Lung (tissue), 16 donors: ENCODE measurements around the gene ARMCX4. TPM values are rescaled to one million over a fixed set of nuclear protein-coding genes. Genes with fewer than 3 reads are reported as not detected.
A peak's percentile ranks its signal among the peaks of the same experiment; 100 is the strongest.

Experiments
- ATAC-seq: fragments of 200-7000 bp; cut with Tn5 transposase; one replicate; pipeline ENCODE4 v1.9.1; 2020; ENCODE audit warnings: moderate number of reproducible peaks; ENCODE audit not compliant: insufficient read depth, low FRiP score
- DNase-seq, 3 donors: peaks; one replicate each; pipeline ENCODE4 v3.0.0-alpha.2; 2013 to 2017
- H3K27ac ChIP-seq, 2 donors: one replicate each; pipeline ENCODE4 v1.5.1; 2013; ENCODE audit warnings: mild to moderate bottlenecking in 2 of 2, moderate library complexity in 2 of 2, control low read depth in 1 of 2, inconsistent platforms in 1 of 2, low read depth in 1 of 2, low read length in 1 of 2
- H3K27me3 ChIP-seq, 3 donors: one replicate each; pipeline ENCODE4 v1.5.1; 2013; ENCODE audit warnings: low read length in 2 of 3; ENCODE audit not compliant: control insufficient read depth in 3 of 3, insufficient read depth in 3 of 3
- H3K36me3 ChIP-seq, 4 donors: one replicate each; pipeline ENCODE4 v1.5.1; 2013; ENCODE audit warnings: low read length in 4 of 4, mild to moderate bottlenecking in 1 of 4, moderate library complexity in 1 of 4; ENCODE audit not compliant: control insufficient read depth in 4 of 4, insufficient read depth in 4 of 4
- H3K4me1 ChIP-seq, 5 donors: one replicate each; pipeline ENCODE4 v1.5.1; 2013; ENCODE audit warnings: low read length in 5 of 5, mild to moderate bottlenecking in 2 of 5, moderate library complexity in 1 of 5; ENCODE audit not compliant: control insufficient read depth in 5 of 5, insufficient read depth in 5 of 5
- H3K4me3 ChIP-seq: one replicate; pipeline ENCODE4 v1.5.1; 2013; ENCODE audit warnings: mild to moderate bottlenecking, control low read depth, moderate library complexity
- H3K9ac ChIP-seq, 2 donors: one replicate each; pipeline ENCODE4 v1.5.1; 2013; ENCODE audit warnings: low read length in 2 of 2, control low read depth in 1 of 2; ENCODE audit not compliant: insufficient read depth in 1 of 2
- H3K9me3 ChIP-seq, 4 donors: one replicate each; pipeline ENCODE4 v1.5.1; 2013; ENCODE audit warnings: low read length in 3 of 4, mild to moderate bottlenecking in 1 of 4, moderate library complexity in 1 of 4; ENCODE audit not compliant: control insufficient read depth in 4 of 4, insufficient read depth in 3 of 4
- CTCF ChIP-seq: IDR thresholded peaks from 2 replicates; pipeline ENCODE4 v1.5.1; 2012; ENCODE audit warnings: mild to moderate bottlenecking; ENCODE audit errors: control extremely low read depth, extremely low read depth
- WGBS, 2 donors: extraction: QIAGEN DNeasy Blood & Tissue Kit; methylation state at CpG; one replicate each; pipeline ENCODE4 v1.1.7; 2013; 5-methylcytosine and 5-hydroxymethylcytosine counted together
- long read RNA-seq, 5 donors: transcript quantifications; one replicate each; lab custom pipeline, GENCODE V29; 2026
- polyA plus RNA-seq, 2 donors: library from polyadenylated mRNA; stranded (reverse); fragments of 200-250 nt; gene quantifications; one replicate each; pipeline ENCODE4 v1.2.1, GENCODE V29; 2013
- total RNA-seq, 2 donors: library from RNA; depleted of rRNA in 1 of 2; stranded (reverse); fragments of >200 nt in 1 of 2; gene quantifications; one replicate each; pipeline ENCODE4 v1.2.1, GENCODE V29; 2014 to 2021
- donor health status: control.
- donor health status: control.
- donor health status: Bipolar disorder and iron deficiency.
- donor health status: healthy.
- donor health status: DM: yes; HTN: yes; CAD: no.

Gene ARMCX4
- total RNA-seq = 10 to 100 TPM in 1 of 2 donors, 1 to 10 TPM in 1; 9.9 to 23.6 TPM
- polyA plus RNA-seq = 10 to 100 TPM in 1 of 2 donors, 1 to 10 TPM in 1; 4.1 to 12.0 TPM
- long read RNA-seq, donor 1, partial matches to known transcripts = 0 of 3 reads
- long read RNA-seq, donor 1, other reads (novel, unspliced or antisense) = 0 of 3 reads
- long read RNA-seq, donor 2, partial matches to known transcripts = 0 of 1 reads
- long read RNA-seq, donor 2, other reads (novel, unspliced or antisense) = 0 of 1 reads
- long read RNA-seq, donor 3, partial matches to known transcripts = 0 of 2 reads
- long read RNA-seq, donor 3, other reads (novel, unspliced or antisense) = 0 of 2 reads
- long read RNA-seq, donor 4, partial matches to known transcripts = 0 of 2 reads
- long read RNA-seq, donor 4, other reads (novel, unspliced or antisense) = 0 of 2 reads
- long read RNA-seq, donor 5 = 0 reads

- DNase-seq (peak; percentile 73 to 85 (median 84)), ATAC-seq (peak; percentile 49)
- peaks cover 0 to 2% (median 0%) of the 10 kb centered on the region in 3 donors for H3K27me3 ChIP-seq
- no peak within 1 kb of the TSS for H3K27ac ChIP-seq
- peak within 1 kb of the TSS; percentile 24 for H3K4me3 ChIP-seq
- whole genome bisulfite sequencing, 2 donors = 19 to 28% methylated on average over 23 to 50 of the region's 50 CpGs
- TF ChIP-seq CTCF = no peak
- H3K9me3 ChIP-seq = no peaks in the 10 kb centered on the region
- H3K36me3 ChIP-seq = peaks cover 0 to 19% (median 6%) of the 10 kb centered on the region in 4 donors
- H3K9ac ChIP-seq = peak within 1 kb of the TSS; percentile 81 to 83
- no peaks in the 10 kb centered on the region for H3K4me1 ChIP-seq
Observed at GRCh38 chrX:101485212-101485949, at the start of gene ARMCX4. Gene ARMCX4, plus strand, starts transcription at chrX:101485456. Its CDS starts 3,134 bp downstream, at chrX:101488590.

- no peak overlapping the region for H3K4me3 ChIP-seq
- peaks cover 0 to 6% (median 3%) of the 10 kb centered on the region in 4 donors for H3K9me3 ChIP-seq
- H3K36me3 ChIP-seq = peaks cover 3 to 10% (median 8%) of the 10 kb centered on the region in 4 donors
- no peaks in the 10 kb centered on the region for H3K27me3 ChIP-seq
- DNase-seq (no peak), ATAC-seq (no peak)
- WGBS, 2 donors = 53 to 65% methylated on average over 2 of the region's 2 CpGs
- H3K9ac ChIP-seq = no peak overlapping the region
- no peak for TF ChIP-seq CTCF
- no peak overlapping the region for H3K27ac ChIP-seq
- H3K4me1 ChIP-seq = no peaks in the 10 kb centered on the region
Observed at GRCh38 chrX:101442085-101442484, 43.2 kb upstream of the ARMCX4 start.

GRCh38 chrX:101449279-101449678 is 36.0 kb upstream of the ARMCX4 start:
- H3K27ac ChIP-seq = no peak overlapping the region
- no peaks in the 10 kb centered on the region for H3K27me3 ChIP-seq
- DNase-seq (no peak), ATAC-seq (no peak)
- H3K9ac ChIP-seq = no peak overlapping the region
- peaks cover 0 to 4% (median 0%) of the 10 kb centered on the region in 4 donors for H3K9me3 ChIP-seq
- peaks cover 0 to 7% (median 1%) of the 10 kb centered on the region in 4 donors for H3K36me3 ChIP-seq
- 93 to 100% methylated on average over 1 of the region's 1 CpG for WGBS, 2 donors
- no peak for TF ChIP-seq CTCF
- H3K4me3 ChIP-seq = no peak overlapping the region
- H3K4me1 ChIP-seq = peaks cover 0 to 8% (median 0%) of the 10 kb centered on the region in 5 donors
